ENCODE measurements around the gene COLEC12.

The COLEC12 gene

DNA sequence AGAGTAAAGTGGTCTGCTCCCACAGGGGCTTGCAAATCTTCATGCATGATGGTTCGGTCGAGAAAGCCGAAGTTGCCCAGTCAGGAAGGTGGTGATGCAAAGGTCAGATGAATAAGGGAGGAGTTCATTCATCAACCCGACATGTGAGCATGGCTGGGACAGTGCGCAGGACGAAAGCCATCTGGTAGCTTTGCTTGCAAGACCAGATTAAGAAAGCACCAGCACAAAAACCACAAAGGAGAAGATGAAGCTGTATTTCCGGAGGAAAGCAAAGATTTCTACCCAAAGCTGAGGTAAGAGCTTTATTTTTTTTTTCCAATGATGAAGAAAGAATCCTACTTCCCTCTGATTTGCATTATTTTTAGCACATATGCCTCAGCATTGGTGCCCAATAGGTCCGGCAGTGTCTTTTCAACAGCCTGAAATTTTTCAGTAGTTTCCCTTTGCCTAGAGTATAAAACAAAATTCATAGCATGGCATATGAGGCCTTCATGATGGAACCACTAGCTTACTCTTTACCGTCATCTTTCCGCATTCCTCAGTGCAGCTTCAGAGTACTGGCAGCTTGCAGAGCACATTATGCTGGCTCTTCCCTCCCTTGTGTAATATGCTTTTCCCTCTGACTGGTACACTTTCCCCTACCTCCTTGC, 120.7 kb downstream of the COLEC12 start:
- no peak for DNase-seq

- no peak for DNase-seq
Observed at GRCh38 chr18:378079-378478, 122.4 kb downstream of the COLEC12 start.

DNA sequence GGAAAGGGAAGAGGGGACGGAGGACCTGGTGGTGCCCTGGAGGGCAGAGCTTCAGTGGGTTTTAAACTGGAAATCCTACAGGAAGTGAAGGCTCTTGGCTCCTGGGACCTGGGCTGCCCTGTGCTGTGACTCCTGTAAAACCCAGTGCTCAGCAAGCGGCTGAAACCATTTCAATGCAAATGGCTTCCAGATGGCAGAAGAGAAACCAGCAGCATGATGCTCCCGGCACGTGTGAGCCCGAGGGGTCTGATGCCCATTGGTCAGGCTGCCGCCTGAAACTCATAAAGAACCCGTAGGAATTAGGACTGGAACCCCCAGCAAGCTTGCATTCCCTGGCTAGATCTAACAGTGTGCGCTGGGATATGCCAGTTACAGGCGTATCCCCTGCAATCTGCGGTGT, 123.4 kb downstream of the COLEC12 start:
- DNase-seq = no peak

GRCh38 chr18:376311-376710, 124.2 kb downstream of the COLEC12 start:
- DNase-seq = no peak

DNA sequence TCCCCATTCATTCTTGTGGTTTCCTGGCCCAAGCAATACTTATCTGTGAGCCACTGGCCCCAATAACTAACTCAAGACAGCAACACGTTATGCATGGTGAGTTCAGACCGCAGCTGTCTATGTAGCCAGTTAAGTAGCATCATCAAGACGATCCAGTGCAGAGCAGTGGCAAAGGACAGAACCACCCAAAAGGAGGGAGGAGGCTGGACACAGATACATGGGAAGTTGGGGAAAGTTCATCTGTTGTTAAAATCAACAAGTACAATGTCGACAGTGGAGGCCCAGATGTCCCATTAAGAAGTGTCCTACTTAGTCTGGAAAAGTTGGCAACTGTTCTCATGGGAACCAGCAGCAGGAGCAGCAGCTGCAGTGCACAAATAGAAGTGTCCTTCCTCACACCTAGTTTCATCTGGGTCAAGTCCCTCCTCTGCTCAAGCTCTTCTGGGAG, 125.8 kb downstream of the COLEC12 start:
- DNase-seq = no peak

GRCh38 chr18:373780-374179, 126.7 kb downstream of the COLEC12 start:
- DNase-seq = no peak

GRCh38 chr18:371609-371982, 128.9 kb downstream of the COLEC12 start:
- DNase-seq = no peak

GRCh38 chr18:370751-371608, 129.5 kb downstream of the COLEC12 start:
- no peak for DNase-seq

GRCh38 chr18:369224-370015, 131.1 kb downstream of the COLEC12 start:
- DNase-seq = no peak

- DNase-seq = no peak
Observed at GRCh38 chr18:366466-367061, 133.9 kb downstream of the COLEC12 start.

DNA sequence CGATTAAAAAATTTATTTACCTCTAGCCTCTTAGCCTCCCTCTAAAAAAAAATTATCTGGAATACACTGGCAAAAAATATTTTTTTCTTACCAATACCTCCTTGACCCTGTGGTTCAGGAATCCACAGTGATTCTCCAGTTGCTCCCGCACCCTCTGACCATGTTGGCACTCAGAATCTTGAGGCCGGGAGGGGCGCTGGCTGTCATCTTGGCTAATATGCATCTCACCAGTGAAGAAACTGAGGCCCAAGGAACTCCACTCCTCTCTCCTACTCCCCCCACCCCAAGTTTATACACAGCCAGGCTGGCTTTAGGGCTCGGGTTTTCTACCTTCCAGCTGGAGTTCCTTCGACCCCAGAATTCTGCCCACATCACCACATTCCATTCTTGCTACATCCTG, 134.8 kb downstream of the COLEC12 start:
- DNase-seq = no peak

DNA sequence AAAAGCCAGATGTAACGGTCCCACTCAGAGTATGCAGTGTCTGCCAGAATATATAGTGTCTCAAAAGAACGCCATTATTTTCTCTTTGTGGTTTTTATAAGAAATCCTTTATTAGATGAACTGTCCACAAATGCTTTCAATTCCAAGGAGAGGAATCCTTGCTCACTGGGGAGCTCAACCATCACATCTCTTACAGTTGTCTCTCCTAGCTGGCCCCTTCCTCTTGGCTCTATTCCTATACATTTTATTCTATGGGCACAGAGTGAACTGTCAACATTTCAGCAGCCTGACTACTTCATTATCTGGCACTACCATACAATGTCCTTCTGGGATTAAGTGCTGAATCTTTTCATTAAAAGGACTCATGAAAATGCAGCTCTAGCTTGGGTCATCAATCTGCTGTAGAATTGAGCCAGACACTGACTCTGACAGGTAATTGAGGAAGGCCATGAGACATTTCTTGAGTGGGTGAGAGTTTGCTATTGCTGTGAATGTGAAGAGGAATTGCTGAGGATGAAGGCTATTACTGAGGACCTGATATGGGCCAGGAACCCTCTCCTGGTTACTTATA, 136.2 kb downstream of the COLEC12 start:
- DNase-seq = no peak

DNA sequence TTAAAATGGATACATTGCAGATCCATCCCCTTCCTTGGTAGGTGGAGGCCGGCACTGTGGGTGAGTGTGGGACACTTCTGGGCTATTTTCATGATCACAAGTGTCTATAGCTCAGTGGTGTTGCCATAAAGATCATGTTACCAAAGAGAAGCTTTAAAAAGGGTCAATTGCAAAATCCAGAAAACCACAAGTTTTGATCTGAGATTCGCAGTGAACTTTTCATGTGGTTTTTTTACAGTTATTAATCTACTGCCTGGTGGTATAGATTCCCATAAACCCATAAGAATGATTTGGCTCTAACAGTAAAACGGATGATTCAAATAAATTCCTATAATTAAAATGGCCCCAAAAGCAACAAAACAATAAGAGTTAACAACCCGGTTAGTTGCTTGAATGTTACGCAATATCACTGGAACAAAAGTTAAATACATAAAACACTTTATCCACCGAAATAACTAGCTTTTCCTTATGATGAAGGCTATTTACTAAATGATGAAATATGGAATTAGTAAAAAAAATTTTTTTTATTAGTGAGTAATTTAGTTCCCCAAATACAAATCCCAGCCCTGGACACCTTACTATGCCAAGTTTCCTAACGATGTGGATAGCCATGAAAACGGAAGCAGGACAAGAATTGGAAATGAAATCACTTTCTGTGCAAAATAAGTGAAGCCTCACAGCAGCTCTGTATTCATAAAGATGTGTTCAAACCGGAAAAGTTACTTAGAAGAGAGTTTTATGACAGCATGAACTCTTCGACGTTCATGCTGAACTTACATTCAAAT, 137.0 kb downstream of the COLEC12 start:
- DNase-seq = no peak

DNA sequence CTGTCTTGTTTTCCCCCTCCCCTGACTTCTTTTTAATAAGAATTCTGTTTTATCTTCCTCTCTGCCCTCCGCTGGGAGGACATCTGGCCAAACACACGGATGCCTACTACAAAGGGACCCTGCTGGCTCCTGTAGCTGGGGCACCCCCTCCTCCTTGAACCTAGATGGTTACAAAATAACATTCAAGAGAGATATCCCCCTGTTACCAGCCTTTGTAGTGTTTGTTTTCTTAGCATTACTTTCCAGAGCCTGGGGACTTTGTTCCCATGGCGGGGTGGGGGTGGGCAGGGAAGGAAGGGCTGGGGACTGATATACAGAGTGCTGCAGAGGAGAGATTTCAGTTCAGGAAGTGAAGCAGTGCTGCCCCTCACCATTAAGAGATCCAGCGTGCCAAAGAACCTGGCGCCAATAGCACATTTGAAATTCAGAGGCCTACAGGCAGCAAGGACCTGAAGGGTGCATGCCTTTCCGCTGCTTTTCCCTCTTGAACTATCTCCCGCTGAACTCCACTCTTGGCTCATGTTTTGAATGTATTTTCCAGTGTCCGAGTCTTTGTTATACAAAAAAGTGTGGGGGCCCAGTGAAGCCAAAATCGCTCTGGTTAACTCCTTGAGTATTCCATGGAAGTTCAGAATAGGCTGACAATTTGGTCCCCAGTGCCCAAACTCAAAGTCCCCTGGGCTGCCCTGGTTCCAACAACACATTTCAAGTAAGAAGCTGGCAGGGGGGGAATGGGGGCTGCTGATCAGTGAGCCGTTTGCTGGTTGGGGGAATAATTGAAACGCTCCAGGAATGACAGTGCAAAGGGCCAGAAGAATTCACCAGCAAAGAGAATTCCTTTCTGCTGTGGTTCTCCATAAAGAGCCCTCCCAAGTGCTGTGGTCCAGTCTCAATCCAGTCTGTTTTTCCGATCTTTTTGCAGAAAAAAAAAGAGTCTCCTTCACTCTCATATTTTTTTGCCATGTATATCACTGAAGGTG, 137.9 kb downstream of the COLEC12 start:
- DNase-seq = no peak

DNA sequence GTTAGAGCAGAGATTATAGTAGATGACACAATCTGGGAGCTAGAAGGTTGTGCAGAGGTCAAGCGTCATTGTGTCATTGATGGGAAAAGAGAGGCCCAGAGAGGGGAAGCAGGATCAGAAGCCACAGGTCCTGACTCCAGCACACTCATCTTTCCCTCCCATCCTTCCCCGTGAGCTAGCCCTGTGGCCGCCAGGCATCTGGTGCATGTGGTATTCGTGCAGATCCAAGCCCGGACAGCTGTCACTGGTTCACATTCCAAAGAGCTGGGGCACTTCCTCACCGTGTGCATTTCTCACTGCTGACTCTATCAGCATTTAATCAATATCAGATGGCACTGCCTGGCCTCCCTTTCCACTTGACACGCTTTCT, 138.6 kb downstream of the COLEC12 start:
- no peak for DNase-seq

DNA sequence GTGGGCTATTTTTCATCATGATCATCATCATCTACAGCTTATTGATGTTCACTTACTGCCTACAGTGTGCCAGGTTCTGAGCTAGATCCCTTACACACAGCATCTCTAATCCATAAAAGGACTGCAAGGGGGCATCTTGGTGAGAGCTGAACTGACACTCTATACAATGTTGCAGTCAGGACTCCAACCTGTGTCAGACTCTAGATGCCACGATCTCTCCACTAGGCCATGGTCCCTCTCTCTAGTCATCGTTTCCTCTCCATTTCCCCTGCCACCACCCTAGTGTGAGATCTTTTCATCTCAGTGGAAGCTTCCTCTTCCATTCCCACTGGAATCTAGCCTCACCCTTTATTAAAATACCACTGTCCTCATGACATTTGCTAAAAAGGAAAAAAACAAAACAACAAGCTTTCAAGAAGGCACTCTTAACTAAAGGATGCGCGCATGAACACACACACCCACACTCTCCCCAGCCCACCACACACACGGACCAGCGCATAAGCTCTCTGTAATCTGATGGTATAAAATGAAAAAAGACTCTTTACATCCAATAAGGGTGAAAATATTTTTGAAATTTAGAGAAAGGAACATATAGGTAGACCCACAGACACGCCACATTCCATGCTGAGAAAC, 139.3 kb downstream of the COLEC12 start:
- no peak for DNase-seq

DNA sequence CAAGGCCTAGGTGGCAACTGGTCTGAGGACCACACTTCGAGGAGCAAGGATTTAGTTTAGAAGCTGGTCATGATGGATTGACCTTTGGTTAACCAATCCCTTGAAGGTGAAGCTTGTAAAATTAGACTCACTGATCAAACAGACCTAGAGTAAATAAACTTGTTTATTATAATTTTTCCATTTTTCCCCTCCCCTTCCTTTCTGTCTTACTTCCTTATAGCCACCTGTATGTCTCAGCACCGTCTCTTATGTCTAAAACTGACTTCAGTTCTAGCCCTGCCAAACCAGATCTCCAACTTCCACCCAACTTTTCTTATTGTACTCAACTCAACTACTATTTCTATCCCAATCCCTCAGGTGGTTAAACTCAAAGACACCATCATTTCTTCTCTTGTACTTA, 139.8 kb downstream of the COLEC12 start:
- DNase-seq = no peak

GRCh38 chr18:356778-357177, 143.7 kb downstream of the COLEC12 start:
- DNase-seq = no peak

- no peak for DNase-seq
Observed at GRCh38 chr18:355678-356077, 144.8 kb downstream of the COLEC12 start.

DNA sequence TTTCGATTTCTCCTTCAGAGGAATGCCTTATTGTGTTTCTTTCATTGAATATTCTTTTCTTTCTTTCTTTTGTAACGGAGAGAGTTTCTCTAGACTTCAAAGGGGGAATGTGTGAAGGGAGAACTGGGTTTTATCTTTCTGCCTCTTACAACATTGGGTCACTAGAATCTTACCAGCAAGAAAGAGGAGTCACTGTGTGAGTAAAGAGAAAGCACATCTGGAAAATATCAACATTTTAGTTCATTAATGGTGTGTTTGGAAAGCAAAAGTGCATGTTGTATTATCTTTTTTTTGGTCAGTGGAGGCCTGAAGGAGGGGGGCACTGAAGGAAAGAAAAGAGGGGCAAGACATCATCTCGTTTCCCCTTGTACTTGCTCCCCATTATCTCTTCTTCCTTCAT, 146.0 kb downstream of the COLEC12 start:
- no peak for DNase-seq

All from CD4-positive, alpha-beta T cell treated with Interleukin-10 for 1 hour (primary cell).